Ascending aorta (tissue), 2 donors: ENCODE results near the gene ZNF148. TPM values are rescaled to one million over a fixed set of nuclear protein-coding genes. Genes with fewer than 3 reads are reported as not detected.

Experiments
- DNase-seq, 2 donors: peaks; one replicate each; pipeline ENCODE4 v3.0.0-alpha.2; 2019; ENCODE audit warnings: low spot score in 2 of 2
- H3K27ac ChIP-seq, 2 donors: fragments of 200-600 bp; sonication (generic); one replicate each; pipeline ENCODE4 v1.5.1; 2016 to 2017; ENCODE audit warnings: mild to moderate bottlenecking in 1 of 2
- H3K27me3 ChIP-seq: fragments of 200-600 bp; sonication (generic); one replicate; pipeline ENCODE4 v1.5.1; 2017
- H3K36me3 ChIP-seq, 2 donors: fragments of 200-600 bp; sonication (generic); one replicate each; pipeline ENCODE4 v1.5.1; 2016
- H3K4me1 ChIP-seq, 2 donors: fragments of 200-600 bp; sonication (generic); one replicate each; pipeline ENCODE4 v1.5.1; 2016 to 2017; ENCODE audit warnings: mild to moderate bottlenecking in 1 of 2
- H3K4me3 ChIP-seq, 2 donors: fragments of 200-600 bp; sonication (generic); one replicate each; pipeline ENCODE4 v1.5.1; 2016 to 2017; ENCODE audit warnings: mild to moderate bottlenecking in 1 of 2
- H3K9me3 ChIP-seq, 2 donors: fragments of 200-600 bp; sonication (generic); one replicate each; pipeline ENCODE4 v1.5.1; 2016
- intact Hi-C: fragments of 100-400 bp; cut with DNase I; formaldehyde crosslinking; loops from one replicate; pipeline ENCODE4 v1.15.1; 2023
- total RNA-seq: library from RNA; depleted of rRNA; stranded (reverse); fragments of >200 nt; gene quantifications from one replicate; pipeline ENCODE4 v1.1.0, GENCODE V29; 2016
- TF ChIP-seq, protein P1 (sequence below), 3 experiments: fragments of 200-600 bp in 2 of 3; fragments of 450-650 bp in 1 of 3; sonication (generic) in 2 of 3; IDR thresholded peaks; one replicate each; pipeline ENCODE4 v1.5.1; 2016 to 2019; ENCODE audit warnings: antibody characterized with exemption in 3 of 3, mild to moderate bottlenecking in 1 of 3, moderate library complexity in 1 of 3

The ZNF148 gene
- total RNA-seq, 1 donor from 2014 or later = 10.0 TPM

DNA sequence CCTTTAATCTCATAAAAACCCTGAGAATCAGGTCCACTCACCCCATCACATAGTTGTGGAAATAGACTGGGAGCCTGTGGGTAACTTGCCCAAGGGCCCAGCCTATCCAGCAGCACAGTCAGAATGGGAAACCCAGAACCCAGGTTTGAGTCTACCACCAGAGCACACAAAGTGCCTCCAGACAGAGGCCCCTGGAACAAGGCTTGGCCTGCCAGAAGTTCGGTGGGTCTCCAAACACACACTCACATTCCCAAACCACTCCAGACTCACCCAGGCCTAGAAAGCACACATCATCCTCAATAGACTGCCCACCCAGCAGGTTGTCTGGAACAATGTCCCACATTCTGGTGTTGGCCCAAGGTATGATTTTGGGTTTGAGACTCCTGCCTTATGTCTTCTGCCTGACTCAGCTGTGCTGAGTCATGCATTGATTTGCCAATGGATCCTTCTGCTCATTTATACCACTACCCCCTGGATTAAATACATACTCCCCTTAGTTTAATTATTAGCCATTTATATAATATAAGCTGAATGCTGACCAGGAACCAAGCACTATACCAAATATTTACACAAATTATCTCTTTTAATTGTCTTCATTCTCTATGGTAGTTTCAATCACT, 167.1 kb downstream of the ZNF148 start:
- Histone ChIP-seq H3K4me3 (no peak overlapping the region), H3K9me3 (no peaks in the 10 kb centered on the region), H3K4me1 (peaks cover 9 to 11% of the 10 kb centered on the region in 2 donors), H3K27me3 (peaks cover 9% of the 10 kb centered on the region), H3K36me3 (no peaks in the 10 kb centered on the region), H3K27ac (no peak overlapping the region)
- intact Hi-C loops = no loop called here
- DNase-seq = no peak
- TF ChIP-seq, protein P1, sequence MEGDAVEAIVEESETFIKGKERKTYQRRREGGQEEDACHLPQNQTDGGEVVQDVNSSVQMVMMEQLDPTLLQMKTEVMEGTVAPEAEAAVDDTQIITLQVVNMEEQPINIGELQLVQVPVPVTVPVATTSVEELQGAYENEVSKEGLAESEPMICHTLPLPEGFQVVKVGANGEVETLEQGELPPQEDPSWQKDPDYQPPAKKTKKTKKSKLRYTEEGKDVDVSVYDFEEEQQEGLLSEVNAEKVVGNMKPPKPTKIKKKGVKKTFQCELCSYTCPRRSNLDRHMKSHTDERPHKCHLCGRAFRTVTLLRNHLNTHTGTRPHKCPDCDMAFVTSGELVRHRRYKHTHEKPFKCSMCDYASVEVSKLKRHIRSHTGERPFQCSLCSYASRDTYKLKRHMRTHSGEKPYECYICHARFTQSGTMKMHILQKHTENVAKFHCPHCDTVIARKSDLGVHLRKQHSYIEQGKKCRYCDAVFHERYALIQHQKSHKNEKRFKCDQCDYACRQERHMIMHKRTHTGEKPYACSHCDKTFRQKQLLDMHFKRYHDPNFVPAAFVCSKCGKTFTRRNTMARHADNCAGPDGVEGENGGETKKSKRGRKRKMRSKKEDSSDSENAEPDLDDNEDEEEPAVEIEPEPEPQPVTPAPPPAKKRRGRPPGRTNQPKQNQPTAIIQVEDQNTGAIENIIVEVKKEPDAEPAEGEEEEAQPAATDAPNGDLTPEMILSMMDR (IDR thresholded peaks at IDR 0.05) = no peak

DNA sequence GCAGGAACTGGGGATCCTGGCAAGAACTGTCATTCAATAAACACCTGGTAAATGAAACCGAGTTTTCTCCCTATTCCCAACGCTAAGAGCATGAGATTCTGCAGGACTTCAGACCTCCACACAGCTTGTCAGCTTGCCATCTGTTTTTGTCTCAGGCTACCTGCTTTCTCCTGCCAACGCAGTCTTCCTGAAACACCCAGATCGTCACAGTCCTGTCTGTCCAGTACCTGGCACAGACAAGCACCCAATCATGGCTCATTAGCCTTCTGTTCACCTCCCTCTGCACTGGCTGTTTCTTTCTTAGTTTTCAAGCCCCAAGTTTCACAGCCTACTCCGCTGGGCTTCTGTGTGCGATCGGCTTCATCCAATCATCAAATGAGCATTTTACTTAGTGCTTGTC, 167.6 kb downstream of the ZNF148 start:
- no peak for DNase-seq
- H3K4me1 ChIP-seq = peaks cover 5 to 6% of the 10 kb centered on the region in 2 donors
- peaks cover 3% of the 10 kb centered on the region for H3K27me3 ChIP-seq
- intact Hi-C loops = no loop called here
- no peak overlapping the region for H3K4me3 ChIP-seq
- no peaks in the 10 kb centered on the region for H3K36me3 ChIP-seq
- no peak overlapping the region for H3K27ac ChIP-seq
- TF ChIP-seq, protein P1 (IDR thresholded peaks at IDR 0.05) = no peak
- H3K9me3 ChIP-seq = no peaks in the 10 kb centered on the region

DNA sequence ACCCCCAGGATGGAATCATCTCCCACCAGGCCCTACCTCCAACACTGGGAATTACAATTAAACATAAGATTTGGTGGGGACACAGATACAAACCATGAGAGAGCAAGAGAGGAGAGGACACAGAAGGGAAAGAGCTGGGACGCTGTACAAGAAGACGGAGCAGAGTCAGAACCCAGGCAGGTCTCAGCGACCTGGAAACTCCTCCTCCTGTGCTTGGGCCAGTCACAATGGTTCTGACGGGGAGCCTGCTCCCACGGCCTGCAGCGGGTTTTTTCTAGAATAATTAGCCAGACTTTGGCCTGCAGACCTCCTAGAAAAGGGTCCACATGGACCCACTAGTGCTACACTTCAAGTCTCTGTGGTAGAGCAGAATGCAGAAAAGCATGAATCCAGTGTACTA, 168.2 kb downstream of the ZNF148 start:
- no peak overlapping the region for H3K4me3 ChIP-seq
- H3K9me3 ChIP-seq = no peaks in the 10 kb centered on the region
- H3K36me3 ChIP-seq = no peaks in the 10 kb centered on the region
- intact Hi-C loops = no loop called here
- H3K27me3 ChIP-seq = no peaks in the 10 kb centered on the region
- peaks cover 0 to under 1% of the 10 kb centered on the region in 2 donors for H3K4me1 ChIP-seq
- TF ChIP-seq, protein P1 (IDR thresholded peaks at IDR 0.05) = no peak
- DNase-seq = no peak
- H3K27ac ChIP-seq = no peak overlapping the region

DNA sequence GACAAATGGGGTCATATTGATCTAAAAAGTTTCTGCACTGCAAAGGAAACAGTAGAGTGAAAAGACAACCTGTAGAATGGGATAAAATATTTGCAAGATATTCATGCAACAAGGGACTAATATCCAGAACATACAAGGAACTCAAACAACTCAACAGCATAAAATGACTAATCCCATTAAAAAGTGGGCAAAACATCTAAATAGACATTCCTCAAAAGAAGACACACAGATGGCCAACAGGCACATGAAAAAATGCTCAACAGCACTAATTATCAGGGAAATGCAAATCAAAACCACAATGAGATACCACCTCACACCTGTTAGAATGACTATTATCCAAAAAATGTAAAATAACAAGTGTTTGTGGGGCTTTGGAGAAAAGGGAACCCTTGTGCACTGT, 171.4 kb downstream of the ZNF148 start:
- intact Hi-C loops = no loop called here

DNA sequence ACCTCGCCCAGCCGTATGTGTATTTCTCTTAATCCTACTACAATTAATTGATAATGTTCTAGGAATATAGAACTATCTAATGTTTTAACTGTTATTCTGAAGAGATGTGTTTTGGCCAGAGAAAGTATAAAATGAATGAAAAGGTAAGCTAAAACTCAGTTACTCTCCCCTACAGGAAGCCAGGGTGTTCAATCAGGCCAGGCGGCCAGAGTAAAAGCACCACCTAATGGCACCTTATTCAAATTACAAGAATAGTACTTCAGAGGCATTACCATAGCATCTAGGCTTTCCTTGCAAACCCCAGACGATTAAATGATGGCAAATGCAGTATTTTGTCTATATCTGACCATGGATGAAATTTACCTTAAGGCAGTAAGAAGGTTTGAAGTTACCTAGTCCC, 172.9 kb downstream of the ZNF148 start:
- no peaks in the 10 kb centered on the region for H3K27me3 ChIP-seq
- TF ChIP-seq, protein P1 (IDR thresholded peaks at IDR 0.05) = no peak
- no peaks in the 10 kb centered on the region for H3K36me3 ChIP-seq
- no peaks in the 10 kb centered on the region for H3K4me1 ChIP-seq
- intact Hi-C loops = no loop called here
- H3K4me3 ChIP-seq = no peak overlapping the region
- H3K9me3 ChIP-seq = no peaks in the 10 kb centered on the region
- no peak overlapping the region for H3K27ac ChIP-seq
- DNase-seq = no peak

More for the DNA sequence above, 171.4 kb downstream of the ZNF148 start:
- no peaks in the 10 kb centered on the region for H3K9me3 ChIP-seq
- DNase-seq = no peak
- H3K27ac ChIP-seq = no peak overlapping the region
- H3K4me1 ChIP-seq = no peaks in the 10 kb centered on the region
- no peak overlapping the region for H3K4me3 ChIP-seq
- H3K36me3 ChIP-seq = no peaks in the 10 kb centered on the region
- TF ChIP-seq, protein P1 (IDR thresholded peaks at IDR 0.05) = no peak
- no peaks in the 10 kb centered on the region for H3K27me3 ChIP-seq

DNA sequence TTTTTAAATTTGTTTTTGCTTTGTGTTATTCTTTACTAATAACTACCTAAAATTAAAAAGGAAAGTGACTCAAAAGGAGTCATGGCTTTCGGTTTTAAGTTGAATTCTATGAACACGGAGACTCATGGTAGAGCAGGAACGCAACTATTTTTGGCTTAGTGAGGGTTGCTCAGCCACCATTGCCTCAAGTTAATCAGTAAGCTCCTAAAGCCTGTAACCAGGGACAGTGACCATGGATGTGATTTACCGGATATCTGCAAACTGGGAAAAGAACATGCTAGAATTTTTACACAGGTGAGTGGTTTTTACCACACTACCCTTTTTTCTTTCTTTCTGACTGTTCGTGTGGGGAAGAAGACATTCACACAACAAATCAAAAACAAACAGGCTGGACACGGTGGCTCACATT, 174.4 kb downstream of the ZNF148 start:
- no peak for DNase-seq
- H3K4me1 ChIP-seq = no peaks in the 10 kb centered on the region
- H3K4me3 ChIP-seq = no peak overlapping the region
- TF ChIP-seq, protein P1 (IDR thresholded peaks at IDR 0.05) = no peak
- H3K27me3 ChIP-seq = no peaks in the 10 kb centered on the region
- H3K27ac ChIP-seq = no peak overlapping the region
- intact Hi-C loops = no loop called here
- H3K9me3 ChIP-seq = no peaks in the 10 kb centered on the region
- no peaks in the 10 kb centered on the region for H3K36me3 ChIP-seq
